Stimulated activated CD8-positive, alpha-beta memory T cell treated with anti-CD3 and anti-CD28 coated beads, Interleukin-4, amount 100 ng/mL, for 1 hour (primary cell): ENCODE results near the gene HOXD11.

ENCODE experiments used
- DNase-seq, 2 donors: peaks; one replicate each; pipeline ENCODE4 v3.0.0-alpha.2; 2020; ENCODE audit warnings: low read depth in 2 of 2, low spot score in 1 of 2

HOXD11 gene

DNA sequence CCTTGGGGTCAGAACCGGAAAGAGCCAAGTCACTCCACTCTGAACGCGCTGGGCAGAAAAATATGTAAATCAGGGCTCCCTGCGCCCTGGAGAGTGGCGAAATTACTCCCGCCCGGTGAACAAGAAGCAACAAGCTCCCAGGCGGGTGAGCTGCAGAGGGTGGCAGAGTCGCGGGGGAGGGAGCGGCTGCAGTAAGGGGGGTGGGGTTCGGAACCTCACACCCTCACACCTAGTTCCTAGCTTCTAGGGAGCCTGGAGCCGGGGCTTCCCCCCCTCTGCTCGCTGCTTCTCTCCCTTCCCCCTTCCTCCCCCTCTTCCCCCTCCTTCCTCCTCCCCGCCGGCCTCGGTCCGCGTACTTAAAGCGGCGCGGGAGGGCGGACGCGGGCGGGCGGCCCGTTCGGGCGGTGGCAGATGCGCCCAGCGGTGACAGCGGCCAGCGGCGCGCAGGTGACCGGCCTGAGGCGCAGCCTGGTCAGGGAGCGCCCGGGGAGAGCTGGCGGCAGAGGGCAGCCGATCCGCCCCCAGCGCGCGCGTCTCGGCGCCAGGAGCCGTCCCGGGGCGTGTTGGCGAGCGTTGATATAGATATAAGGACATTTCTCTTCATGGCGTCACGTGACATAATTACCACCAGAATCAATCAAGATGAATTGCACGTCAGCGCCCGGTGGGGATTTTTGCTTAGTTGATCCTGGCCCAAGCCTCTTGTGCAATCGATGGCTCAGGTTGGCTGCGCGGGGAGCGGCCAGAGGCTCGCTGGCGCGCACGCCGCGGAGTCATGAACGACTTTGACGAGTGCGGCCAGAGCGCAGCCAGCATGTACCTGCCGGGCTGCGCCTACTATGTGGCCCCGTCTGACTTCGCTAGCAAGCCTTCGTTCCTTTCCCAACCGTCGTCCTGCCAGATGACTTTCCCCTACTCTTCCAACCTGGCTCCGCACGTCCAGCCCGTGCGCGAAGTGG lies at the start of gene HOXD11:
Gene HOXD11 (plus strand): TSS at position 700 of the 959 bp plus-strand sequence. CDS start 76 bp downstream, at position 776.
- no peak for DNase-seq

DNA sequence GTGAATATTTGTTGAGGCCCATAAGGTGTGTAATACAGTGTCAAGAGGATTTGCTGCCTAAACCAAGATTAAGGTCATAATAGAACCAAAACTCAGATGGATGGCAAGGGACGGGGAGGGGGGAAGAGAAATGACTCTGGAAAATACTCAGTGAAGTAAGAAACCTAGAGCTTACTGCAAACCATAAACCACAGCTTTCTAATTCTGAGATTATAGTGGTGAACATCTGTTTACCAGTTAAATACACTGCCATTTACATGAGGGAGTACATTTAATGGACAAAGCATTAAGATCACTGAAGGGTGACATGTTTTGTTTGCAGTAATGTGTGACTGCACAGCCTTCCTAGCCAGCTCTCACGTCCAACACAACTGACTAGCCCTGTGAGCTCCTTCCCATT lies 43.1 kb upstream of the HOXD11 start:
- DNase-seq = no peak

DNA sequence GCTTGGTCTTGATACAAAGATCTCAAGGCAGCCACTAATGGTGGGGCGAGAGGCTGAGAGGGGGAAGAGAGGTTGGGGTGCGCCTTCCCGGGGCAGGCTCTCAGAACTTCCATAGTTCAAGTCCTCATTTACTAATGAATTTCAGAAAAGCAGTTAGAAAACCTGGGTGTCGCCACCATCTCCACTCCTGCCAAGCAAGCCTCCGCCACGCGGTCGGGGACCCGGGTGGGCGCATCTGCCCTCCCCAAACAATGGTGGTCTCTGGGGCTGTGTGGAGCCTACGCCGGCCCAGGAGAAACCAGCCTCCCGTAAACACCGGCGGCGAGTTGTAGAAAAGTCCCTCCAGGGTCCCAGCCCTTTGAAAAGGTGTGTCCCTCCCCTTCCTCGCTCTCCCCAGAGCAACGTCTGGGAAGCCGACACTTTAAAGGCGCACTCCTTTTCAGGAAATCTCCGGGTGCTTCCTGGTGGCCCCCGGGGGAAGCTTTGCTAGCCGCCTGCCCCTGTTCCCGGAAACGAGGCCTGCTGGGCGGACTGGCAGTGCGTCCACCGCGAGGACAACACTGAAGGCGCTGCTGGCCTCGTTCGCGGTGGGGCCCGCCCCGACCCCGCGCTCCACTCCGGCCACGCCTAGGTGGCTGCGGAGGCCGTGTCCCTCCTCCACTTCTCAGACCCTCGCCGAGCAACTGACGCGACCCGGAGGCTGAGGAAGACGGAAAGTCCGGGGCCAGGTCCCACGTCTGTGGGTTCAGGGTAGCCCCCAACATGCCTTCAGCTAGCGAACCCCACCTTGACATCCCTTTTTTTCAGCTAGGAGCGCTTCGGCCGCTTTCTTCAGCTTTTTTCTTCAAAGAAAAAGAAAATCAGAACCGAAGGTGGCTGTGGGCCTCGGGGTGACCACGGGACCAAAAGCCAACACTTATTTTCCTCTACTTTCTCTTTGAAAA lies 40.2 kb upstream of the HOXD11 start:
- DNase-seq = no peak

DNA sequence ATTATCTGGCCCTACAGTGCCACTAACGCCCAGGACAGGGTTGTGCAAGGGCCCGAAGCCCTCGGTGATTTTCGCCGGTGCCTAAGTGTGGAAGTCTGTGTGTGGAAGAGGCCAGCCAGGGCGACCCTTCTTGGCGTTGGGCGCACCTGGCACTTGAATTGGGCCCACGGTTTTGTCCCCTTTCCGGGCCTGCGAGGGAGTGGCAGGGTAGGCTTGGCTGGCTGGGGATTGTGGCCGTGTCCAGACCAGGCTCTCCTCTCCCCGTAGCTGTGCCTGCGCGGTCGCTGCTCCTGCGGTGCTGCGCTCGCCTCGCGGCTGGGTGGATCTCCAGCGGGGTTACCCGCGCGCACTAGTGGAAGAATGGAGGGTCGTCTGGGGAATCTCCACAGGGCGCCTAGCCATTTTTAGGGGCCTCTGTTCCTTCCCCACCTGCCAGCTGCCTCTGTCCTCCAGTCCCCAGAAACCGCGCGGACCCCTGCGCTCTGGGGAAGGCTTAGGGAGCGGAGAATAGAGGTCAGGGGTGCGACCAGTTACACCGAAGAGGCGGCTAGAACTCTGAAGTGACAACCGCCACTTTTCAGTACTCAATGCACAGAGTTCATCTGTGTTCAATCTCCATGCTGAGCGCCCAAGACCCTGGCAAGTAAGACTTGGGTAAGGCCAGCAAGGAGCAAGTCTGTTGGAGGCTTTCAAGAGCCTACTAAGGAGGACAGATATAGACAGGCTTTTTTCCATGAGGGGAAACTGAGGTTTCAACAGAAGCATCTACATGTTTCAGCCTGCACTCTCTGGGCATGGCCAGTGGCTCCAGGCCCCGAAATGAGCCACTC lies 39.3 kb upstream of the HOXD11 start:
- DNase-seq = no peak

DNA sequence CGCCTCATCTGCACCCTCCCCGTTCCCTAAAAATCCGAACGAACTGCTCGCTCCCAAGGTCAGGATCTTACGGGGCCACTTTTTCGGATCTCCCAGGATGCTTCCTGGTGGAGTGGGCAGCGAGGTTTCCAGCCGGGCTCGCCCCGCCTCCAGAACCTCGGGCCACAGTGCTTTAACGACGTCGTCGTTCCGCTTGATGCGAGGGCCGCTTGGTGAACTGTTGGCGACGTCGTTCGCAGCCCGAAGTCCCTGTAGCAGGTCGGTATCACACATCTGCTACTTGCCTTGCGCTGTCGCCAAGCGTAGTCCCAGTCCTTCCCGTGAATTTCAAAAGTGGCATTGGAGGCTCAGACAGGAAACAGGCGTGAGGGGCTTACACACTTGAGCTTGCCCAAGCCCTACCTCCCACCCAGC lies 38.7 kb upstream of the HOXD11 start:
- no peak for DNase-seq

DNA sequence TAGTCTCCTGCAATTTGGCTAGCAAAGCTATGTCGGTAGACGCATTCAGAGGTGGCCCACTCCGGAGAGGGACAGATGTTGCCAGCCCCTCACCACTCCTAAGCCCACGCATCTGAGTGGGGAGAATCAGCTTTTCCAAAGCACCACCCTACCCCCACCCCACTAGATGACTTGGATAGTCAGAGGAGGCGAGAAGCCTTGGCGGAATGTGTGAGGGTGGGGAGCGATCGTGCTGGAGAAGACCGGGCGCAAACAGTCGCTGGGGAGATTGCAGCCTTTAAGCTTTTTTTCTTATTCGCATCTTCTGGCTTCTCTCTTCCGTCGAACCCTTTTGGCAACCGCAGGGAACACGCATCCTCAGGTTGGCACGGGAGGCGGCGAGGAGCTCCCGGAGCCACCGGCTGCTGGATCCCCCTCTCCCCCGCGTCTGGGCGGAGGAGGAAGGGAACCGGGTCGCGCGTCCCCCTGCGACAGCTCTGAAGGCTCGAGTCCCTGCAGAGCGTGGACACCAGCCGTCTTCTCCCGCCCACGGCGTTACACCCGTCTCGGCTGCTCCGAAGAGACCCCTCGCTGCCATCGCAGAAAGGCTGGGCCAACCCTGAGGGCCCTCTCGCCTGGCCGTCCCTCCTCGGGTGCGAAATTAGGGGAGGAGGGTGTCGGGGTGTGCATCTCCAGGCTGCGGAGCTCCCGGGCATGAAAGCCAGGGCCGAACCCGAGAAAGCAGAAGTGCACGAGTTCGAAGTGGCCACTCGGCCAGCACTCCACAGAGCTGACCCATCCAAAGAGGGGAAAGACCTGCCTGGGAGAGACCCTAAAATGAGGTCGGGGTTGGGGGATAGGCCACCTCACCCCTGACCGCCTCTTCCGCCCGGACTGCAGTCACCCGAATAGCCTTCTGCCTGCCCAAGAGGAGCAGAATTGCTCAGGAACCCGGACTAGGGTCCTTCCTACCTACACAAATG lies 35.5 kb upstream of the HOXD11 start:
- no peak for DNase-seq

DNA sequence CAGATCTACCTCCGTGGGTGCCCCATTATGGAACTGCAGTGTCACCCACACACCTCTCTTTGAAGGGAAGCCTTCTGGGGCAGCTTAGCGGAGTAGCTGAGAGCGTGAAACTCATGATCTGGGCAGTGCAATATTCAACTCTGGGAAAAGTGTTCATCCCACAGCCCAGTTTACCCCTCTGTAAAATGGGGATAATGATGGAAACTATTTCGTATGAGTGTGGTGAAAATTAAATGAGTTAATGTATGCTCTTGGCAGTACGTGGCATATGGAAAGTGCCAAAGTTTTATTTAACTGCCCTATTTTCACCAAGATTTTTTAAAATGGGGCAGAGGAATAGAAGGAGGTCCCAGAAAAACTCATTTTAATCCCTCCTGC lies 34.8 kb upstream of the HOXD11 start:
- no peak for DNase-seq

DNA sequence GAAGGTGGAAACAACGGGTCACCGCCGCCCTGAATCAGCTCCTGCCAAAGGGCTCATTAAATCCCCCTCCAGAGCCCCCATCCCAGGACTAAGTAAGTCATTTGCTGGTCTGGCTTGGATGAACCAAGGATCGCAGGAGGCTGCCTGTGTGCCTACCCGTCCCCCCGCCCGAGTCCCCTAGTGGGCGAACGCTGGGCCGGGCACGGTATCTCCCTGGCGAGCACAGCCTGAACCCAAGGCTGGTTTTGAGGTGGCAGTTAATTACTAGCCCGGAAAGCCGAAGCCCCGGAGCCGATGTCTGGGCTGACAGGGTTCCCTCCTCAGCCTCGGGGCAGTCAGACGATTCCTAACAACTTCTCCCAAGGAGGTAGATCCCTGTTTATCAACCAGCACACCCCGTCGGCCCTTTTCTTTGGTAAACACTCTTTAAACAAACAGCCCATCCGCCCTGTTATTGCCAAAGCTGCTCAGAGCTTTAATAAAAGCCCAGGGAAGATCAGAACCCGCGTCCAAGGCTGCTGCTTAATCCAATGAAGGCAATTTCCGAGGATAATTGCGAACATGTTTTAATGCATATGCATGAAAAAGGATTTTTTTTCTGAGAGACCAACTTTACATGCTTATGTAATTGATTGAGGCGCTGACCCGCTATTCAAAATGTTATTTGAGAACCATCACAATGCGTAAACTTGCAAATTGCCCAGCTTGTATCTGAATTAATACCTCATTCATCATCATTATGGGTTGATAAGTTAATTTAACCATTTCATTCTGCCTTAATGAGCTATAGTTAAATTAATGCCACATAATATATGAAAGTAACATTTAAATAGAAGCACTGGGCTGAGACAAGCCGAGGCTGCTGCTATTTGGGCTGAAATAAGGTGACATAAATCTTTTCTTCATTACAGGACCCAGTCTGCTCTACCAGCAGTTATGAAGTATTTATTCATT lies 33.9 kb upstream of the HOXD11 start:
- DNase-seq = no peak

DNA sequence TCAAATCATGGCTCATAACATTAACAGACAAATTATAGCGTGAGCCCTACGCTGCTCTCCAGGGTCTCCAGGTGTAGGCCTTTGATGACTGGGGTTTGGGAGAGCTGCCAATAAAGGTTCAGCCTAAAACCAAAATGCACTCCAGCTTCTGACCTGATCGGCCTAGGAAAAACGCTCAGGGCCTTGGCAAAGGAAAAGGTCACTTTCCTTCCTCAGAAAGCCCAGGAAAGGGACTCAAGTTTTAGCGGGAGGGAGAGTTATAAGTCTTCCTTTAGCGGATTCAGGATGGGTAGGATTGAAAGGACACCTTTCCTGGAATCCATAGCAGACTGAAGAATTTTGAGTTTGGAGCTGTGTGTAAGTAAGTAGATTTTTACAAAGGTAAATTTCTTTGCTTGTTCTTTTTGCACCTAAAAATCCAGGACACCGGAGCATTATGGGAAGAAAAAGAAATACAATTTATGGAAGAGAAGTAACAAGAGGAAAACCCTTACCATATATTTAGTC lies 32.1 kb upstream of the HOXD11 start:
- DNase-seq = no peak

DNA sequence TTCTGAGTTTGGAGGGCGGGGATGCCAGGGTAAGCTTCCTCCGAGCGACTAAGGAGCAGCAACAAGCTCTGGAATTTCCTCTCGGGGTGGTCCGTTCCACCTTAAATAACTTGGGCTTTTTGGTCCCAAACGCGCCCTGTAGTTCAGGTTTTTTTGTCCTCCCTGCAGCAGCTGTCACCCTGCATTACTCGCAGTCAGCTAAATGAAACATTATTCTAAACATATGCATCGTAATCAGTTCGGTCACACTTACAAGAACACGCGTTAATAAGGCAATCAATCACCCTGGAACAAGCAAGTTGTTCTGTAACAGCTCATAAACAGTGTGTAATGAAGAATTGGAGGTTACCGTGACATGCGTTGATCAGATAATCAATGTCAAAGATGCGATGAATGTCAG lies 31.6 kb upstream of the HOXD11 start:
- DNase-seq = no peak

DNA sequence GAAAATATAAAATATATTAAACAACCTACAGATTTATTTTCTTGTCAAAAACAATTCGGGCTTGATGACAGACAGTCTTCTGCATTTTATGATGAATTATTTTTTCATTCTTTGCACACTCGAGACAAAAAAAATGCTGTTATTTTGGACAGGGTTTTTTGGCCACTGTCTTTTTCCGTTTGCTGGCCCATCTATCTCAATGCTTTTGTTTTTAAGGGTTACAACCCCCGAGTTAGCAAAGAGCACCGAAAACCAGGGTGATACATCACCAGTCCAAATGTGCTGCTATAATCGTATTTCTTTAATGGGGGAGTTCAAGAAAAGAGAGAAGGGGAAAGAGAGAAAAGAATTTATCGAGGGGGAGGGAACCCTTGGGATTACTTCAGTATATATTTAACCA lies 31.0 kb upstream of the HOXD11 start:
- DNase-seq = no peak

DNA sequence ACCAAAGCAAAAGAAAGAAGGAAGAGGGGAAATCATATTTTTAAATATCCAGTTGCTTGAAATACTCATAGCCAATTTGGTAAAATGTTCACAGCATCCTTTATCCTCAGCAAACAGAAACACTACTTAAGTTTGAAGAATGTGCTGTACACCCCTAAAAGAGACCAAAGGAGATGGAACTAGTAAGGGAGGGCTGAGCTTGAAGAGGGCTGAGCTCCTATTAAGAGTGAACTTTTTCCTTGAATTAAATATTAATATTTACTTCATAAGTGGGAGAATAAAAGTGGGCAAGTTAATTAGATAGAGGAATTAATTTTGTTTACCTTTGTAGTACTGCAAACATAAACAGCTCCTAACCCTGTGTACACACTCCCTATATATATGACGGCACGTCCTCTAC lies 30.3 kb upstream of the HOXD11 start:
- no peak for DNase-seq

DNA sequence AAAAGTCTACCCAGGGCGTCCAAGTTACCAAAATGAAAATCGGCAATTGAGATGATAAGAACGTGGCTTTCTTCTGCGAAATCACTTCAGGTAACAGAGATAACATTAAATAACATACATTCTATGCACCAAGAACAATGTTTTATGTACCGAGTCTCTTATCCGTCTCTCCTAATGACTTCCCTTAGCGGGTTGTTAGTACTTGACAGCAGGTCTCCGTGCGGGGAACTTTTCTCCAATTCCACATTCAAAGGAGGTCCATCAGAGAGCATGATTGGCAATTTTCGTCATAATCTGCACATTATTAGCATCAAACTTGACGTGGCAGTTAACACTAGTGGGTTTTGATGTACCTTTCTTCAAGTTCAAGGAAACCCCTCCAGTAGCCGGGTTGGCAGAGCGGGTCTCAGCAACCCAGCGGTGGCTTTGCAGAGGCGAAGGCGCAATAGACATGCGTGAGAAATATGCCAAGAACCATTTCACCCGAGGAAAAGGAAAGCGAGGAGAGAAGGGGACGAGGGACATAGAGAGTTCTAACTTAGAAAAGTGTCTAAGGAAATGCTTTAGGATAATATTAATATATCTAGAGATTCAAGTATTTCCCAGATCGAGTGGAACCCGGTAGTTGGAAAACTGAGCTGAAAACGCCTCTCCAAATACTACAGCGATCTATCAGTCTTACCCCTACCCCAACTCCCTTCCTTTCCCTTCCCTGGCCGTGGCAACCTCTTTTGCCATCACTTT lies 28.4 kb upstream of the HOXD11 start:
- no peak for DNase-seq

DNA sequence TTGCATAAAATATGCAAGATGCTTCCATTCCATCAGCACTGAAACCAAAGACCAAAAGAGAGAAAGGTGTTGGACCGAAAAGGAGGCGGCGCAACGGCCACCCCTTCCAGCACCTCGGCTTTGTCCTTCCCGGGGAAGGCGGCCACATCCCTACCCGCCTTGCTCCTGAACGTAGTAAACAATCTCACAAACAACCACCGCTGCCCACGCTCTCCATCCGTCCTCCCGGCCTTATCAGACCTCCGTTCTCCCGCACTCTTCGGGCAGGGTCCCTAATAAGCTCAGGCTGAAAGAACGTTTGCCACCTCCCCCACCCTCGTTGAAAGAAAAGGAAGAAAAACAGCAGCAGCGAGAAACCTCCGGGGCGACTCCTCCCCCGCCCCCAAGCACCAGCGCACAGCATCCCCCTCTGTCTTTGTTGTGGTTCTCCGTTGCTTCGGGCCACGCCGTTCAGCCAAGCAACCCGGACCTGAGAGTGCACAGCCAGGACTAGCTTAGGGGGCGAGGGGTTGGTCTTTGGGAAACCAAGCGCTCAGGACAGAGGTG lies 27.7 kb upstream of the HOXD11 start:
- DNase-seq = no peak

DNA sequence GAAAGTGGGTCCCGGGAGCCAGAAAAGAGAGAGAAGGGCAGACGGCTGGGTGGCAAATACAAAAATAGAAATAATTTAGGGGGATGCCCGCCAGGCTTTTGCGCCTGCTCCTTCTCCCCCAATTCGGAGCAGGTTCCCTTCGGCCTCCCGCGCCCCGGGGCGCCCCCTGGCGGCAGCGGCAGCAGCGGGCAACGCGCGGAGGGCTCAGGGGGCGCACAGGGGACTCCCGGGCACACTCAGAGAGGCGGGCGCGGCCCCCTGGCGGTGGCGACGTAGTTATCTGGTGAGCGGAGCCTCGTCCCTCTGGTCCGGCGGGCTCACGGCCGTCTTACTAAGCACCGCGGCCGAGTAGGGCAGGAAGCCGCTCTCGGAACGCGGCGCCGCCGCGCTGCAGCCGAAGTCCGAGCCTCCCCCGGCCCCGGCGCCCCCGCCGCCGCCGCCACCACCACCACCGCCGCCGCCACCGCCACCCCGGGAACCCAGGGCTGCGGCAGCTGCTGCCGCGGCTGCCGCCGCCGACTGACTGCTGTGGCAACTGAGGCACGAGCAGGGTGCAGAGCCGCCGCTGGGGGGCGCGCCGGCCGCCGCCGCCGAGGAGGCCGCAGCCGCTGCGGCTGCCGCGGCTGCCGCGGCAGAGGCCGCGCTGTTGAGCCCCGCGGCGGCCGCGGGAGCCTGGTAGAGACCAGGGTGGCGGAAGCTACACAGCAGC lies 27.1 kb upstream of the HOXD11 start:
- no peak for DNase-seq

DNA sequence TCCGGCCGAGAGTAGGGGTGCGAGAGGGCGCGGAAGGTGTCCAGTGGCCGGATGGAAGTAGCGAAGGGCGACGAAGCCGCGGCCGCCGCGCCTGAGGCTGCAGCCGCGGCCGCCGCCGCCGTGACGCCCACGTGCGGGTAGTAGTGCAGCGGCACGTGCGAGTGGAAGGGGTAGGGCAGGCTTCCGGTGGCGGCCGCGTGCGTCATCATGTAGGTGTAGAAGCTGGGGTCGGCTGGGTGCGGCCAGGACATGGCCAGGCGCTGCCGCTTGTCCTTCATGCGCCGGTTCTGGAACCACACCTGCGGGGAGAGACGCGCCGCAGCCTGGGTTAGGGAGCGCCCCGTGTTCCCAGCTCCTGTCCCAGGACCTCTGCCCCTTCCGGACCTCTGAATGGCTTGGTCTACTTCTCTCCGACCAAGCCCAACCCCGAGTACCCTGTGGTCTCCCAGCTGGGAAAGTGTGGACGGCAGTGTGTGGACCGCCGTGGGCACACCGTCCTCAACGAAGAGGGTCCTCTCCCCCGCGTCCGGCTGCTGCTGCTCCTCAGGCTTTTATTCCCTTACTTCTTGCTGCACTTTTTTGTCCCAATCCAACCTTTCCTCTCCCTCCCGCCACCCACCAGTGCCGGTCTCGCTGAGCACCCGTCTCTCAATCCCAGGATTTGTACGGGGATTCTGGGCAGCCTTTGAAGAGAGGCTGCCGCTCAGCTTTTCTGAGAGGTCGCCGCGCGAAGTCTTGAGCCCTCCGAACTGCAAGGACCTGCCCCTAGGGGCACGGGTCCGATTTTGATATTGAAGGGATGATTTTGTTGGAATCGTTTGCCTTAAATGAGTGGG lies 26.3 kb upstream of the HOXD11 start:
- no peak for DNase-seq
